ENCODE results near the gene ANKRD13C.

The ANKRD13C gene

GRCh38 chr1:70400335-70400734 lies 45.8 kb upstream of the ANKRD13C start:
- TF ChIP-seq CREB1 (IDR thresholded peaks at IDR 0.05; ENCODE audit: low read depth): no peak
- no peak for TF ChIP-seq TAF1 (IDR thresholded peaks at IDR 0.05; ENCODE audit: low read depth)
- no peak for TF ChIP-seq MAX (IDR thresholded peaks at IDR 0.05)
- no peak for TF ChIP-seq TCF12 (IDR thresholded peaks at IDR 0.05; ENCODE audit: low read depth)
- TF ChIP-seq RAD21 (IDR thresholded peaks at IDR 0.05; ENCODE audit: low read depth): no peak
- no peak for TF ChIP-seq CEBPB (IDR thresholded peaks at IDR 0.05)
- no peak for TF ChIP-seq FOXM1 (IDR thresholded peaks at IDR 0.05; ENCODE audit: borderline replicate concordance, low read depth)
- TF ChIP-seq ZBTB7A (IDR thresholded peaks at IDR 0.05; ENCODE audit: low read depth): no peak
- no peak for TF ChIP-seq EP300 (IDR thresholded peaks at IDR 0.05; ENCODE audit: borderline replicate concordance)
- no peak for TF ChIP-seq REST (IDR thresholded peaks at IDR 0.05; ENCODE audit: low read depth)
- no peak for TF ChIP-seq USF1 (IDR thresholded peaks at IDR 0.05)
- no peak for TF ChIP-seq YY1 (IDR thresholded peaks at IDR 0.05; ENCODE audit: low read depth)
- TF ChIP-seq NFIC (IDR thresholded peaks at IDR 0.05): no peak
- TF ChIP-seq EGR1 (IDR thresholded peaks at IDR 0.05): no peak
- TF ChIP-seq TEAD4 (IDR thresholded peaks at IDR 0.05): no peak

GRCh38 chr1:70397013-70397412 lies 42.5 kb upstream of the ANKRD13C start:
- no peak for TF ChIP-seq RAD21 (IDR thresholded peaks at IDR 0.05; ENCODE audit: low read depth)
- TF ChIP-seq EGR1 (IDR thresholded peaks at IDR 0.05): no peak
- no peak for TF ChIP-seq FOXM1 (IDR thresholded peaks at IDR 0.05; ENCODE audit: borderline replicate concordance, low read depth)
- TF ChIP-seq TCF12 (IDR thresholded peaks at IDR 0.05; ENCODE audit: low read depth): no peak

GRCh38 chr1:70396607-70397006 lies 42.1 kb upstream of the ANKRD13C start:
- TF ChIP-seq NFIC (IDR thresholded peaks at IDR 0.05): no peak
- no peak for TF ChIP-seq TCF12 (IDR thresholded peaks at IDR 0.05; ENCODE audit: low read depth)
- TF ChIP-seq EGR1 (IDR thresholded peaks at IDR 0.05): no peak
- no peak for TF ChIP-seq FOXM1 (IDR thresholded peaks at IDR 0.05; ENCODE audit: borderline replicate concordance, low read depth)
- TF ChIP-seq CEBPB (IDR thresholded peaks at IDR 0.05): no peak
- TF ChIP-seq YY1 (IDR thresholded peaks at IDR 0.05; ENCODE audit: low read depth): no peak
- no peak for TF ChIP-seq TEAD4 (IDR thresholded peaks at IDR 0.05)
- TF ChIP-seq EP300 (IDR thresholded peaks at IDR 0.05; ENCODE audit: borderline replicate concordance): no peak
- no peak for TF ChIP-seq ZBTB7A (IDR thresholded peaks at IDR 0.05; ENCODE audit: low read depth)
- no peak for TF ChIP-seq RAD21 (IDR thresholded peaks at IDR 0.05; ENCODE audit: low read depth)
- no peak for TF ChIP-seq CREB1 (IDR thresholded peaks at IDR 0.05; ENCODE audit: low read depth)
- TF ChIP-seq MAX (IDR thresholded peaks at IDR 0.05): no peak
- TF ChIP-seq REST (IDR thresholded peaks at IDR 0.05; ENCODE audit: low read depth): no peak

- TF ChIP-seq MAX (IDR thresholded peaks at IDR 0.05) (no peak), EGR1 (IDR thresholded peaks at IDR 0.05) (no peak), YY1 (IDR thresholded peaks at IDR 0.05; ENCODE audit: low read depth) (no peak), USF1 (IDR thresholded peaks at IDR 0.05) (no peak), TAF1 (IDR thresholded peaks at IDR 0.05; ENCODE audit: low read depth) (no peak), EP300 (IDR thresholded peaks at IDR 0.05; ENCODE audit: borderline replicate concordance) (no peak), CEBPB (IDR thresholded peaks at IDR 0.05) (no peak), TEAD4 (IDR thresholded peaks at IDR 0.05) (no peak), CREB1 (IDR thresholded peaks at IDR 0.05; ENCODE audit: low read depth) (no peak), TCF12 (IDR thresholded peaks at IDR 0.05; ENCODE audit: low read depth) (no peak), FOXM1 (IDR thresholded peaks at IDR 0.05; ENCODE audit: borderline replicate concordance, low read depth) (no peak), ZBTB7A (IDR thresholded peaks at IDR 0.05; ENCODE audit: low read depth) (no peak), NFIC (IDR thresholded peaks at IDR 0.05) (no peak), RAD21 (IDR thresholded peaks at IDR 0.05; ENCODE audit: low read depth) (no peak)
Measured at GRCh38 chr1:70392626-70393025, 38.1 kb upstream of the ANKRD13C start.

- no peak for TF ChIP-seq TAF1 (IDR thresholded peaks at IDR 0.05; ENCODE audit: low read depth)
- no peak for TF ChIP-seq YY1 (IDR thresholded peaks at IDR 0.05; ENCODE audit: low read depth)
- no peak for TF ChIP-seq TEAD4 (IDR thresholded peaks at IDR 0.05)
- TF ChIP-seq EGR1 (IDR thresholded peaks at IDR 0.05): no peak
- no peak for TF ChIP-seq NFIC (IDR thresholded peaks at IDR 0.05)
- TF ChIP-seq USF1 (IDR thresholded peaks at IDR 0.05): no peak
- no peak for TF ChIP-seq EP300 (IDR thresholded peaks at IDR 0.05; ENCODE audit: borderline replicate concordance)
- no peak for TF ChIP-seq RAD21 (IDR thresholded peaks at IDR 0.05; ENCODE audit: low read depth)
Measured at GRCh38 chr1:70387507-70387906, 33.0 kb upstream of the ANKRD13C start.

All from Ishikawa (cell line).